GM23338 (cell line): ENCODE results near the gene VSTM2B. TPM values are rescaled to one million over a fixed set of nuclear protein-coding genes. Genes with fewer than 3 reads are reported as not detected.

Experiments used
- ATAC-seq: fragments of 200-7000 bp; cut with Tn5 transposase; 3 replicates; pipeline ENCODE4 v1.9.1; 2020
- DNase-seq: peaks from one replicate; pipeline ENCODE4 v3.0.0-alpha.2; 2015; ENCODE audit warnings: low spot score
- H2AFZ ChIP-seq: fragments of 200-600 bp; sonication (generic); 2 replicates; pipeline ENCODE4 v1.8.0; 2016; ENCODE audit warnings: antibody characterized with exemption, mild to moderate bottlenecking, moderate library complexity
- H3F3A ChIP-seq: fragments of 200-600 bp; sonication (generic); replicated peaks from 2 replicates; pipeline ENCODE4 v1.8.0; 2017; ENCODE audit warnings: antibody characterized with exemption, mixed run types, low read depth
- H3K27ac ChIP-seq: fragments of 200-600 bp; sonication (generic); 2 replicates; pipeline ENCODE4 v1.6.1; 2016; ENCODE audit warnings: low read depth
- H3K27me3 ChIP-seq: fragments of 200-600 bp; sonication (generic); 2 replicates; pipeline ENCODE4 v1.8.0; 2016; ENCODE audit warnings: mild to moderate bottlenecking, mixed run types, moderate library complexity; ENCODE audit not compliant: insufficient read depth
- H3K36me3 ChIP-seq: fragments of 200-600 bp; sonication (generic); 2 replicates; pipeline ENCODE4 v1.8.0; 2016; ENCODE audit warnings: mild to moderate bottlenecking; ENCODE audit not compliant: insufficient read depth
- H3K4me1 ChIP-seq: fragments of 200-600 bp; sonication (generic); 2 replicates; pipeline ENCODE4 v1.8.0; 2016; ENCODE audit warnings: mild to moderate bottlenecking, moderate library complexity; ENCODE audit not compliant: insufficient read depth
- H3K4me2 ChIP-seq: fragments of 200-600 bp; sonication (generic); 2 replicates; pipeline ENCODE4 v1.7.1; 2017; ENCODE audit warnings: mixed run types
- H3K4me3 ChIP-seq: fragments of 200-600 bp; sonication (generic); 2 replicates; pipeline ENCODE4 v1.6.1; 2016; ENCODE audit warnings: mixed run types
- H3K79me2 ChIP-seq: fragments of 200-600 bp; sonication (generic); replicated peaks from 2 replicates; pipeline ENCODE4 v1.8.0; 2017; ENCODE audit warnings: mild to moderate bottlenecking; ENCODE audit not compliant: insufficient read depth
- H3K9me2 ChIP-seq: fragments of 200-600 bp; sonication (generic); 2 replicates; pipeline ENCODE4 v1.8.0; 2017; ENCODE audit not compliant: insufficient read depth
- H4K20me1 ChIP-seq: fragments of 200-600 bp; sonication (generic); replicated peaks from 2 replicates; pipeline ENCODE4 v1.8.0; 2017; ENCODE audit warnings: mild to moderate bottlenecking; ENCODE audit not compliant: insufficient read depth
- H3K27ac Mint-ChIP-seq: 2 replicates; pipeline ENCODE4 v1.8.0; 2020; ENCODE audit warnings: inconsistent platforms, mild to moderate bottlenecking, moderate library complexity, mixed read lengths
- H3K27me3 Mint-ChIP-seq: 3 replicates; pipeline ENCODE4 v1.8.0; 2022; ENCODE audit warnings: low read depth, mild to moderate bottlenecking, moderate library complexity, mixed read lengths, inconsistent platforms; ENCODE audit not compliant: insufficient read depth, poor library complexity
- H3K36me3 Mint-ChIP-seq: 3 replicates; pipeline ENCODE4 v1.8.0; 2021; ENCODE audit warnings: low read depth, mild to moderate bottlenecking, inconsistent platforms, moderate library complexity, mixed read lengths
- H3K4me1 Mint-ChIP-seq: 3 replicates; pipeline ENCODE4 v1.8.0; 2020; ENCODE audit warnings: mild to moderate bottlenecking, inconsistent platforms, mixed read lengths
- H3K4me3 Mint-ChIP-seq: 3 replicates; pipeline ENCODE4 v1.8.0; 2021; ENCODE audit warnings: moderate library complexity, mild to moderate bottlenecking, inconsistent platforms, mixed read lengths
- H3K9me3 Mint-ChIP-seq: 3 replicates; pipeline ENCODE4 v1.8.0; 2020; ENCODE audit warnings: moderate library complexity, mild to moderate bottlenecking, inconsistent platforms, mixed read lengths
- CREB1 ChIP-seq: fragments of 250-450 bp; sonication (Bioruptor Pico); IDR thresholded peaks from 2 replicates; pipeline ENCODE4 v1.5.0; 2020; ENCODE audit warnings: low read depth, mild to moderate bottlenecking, moderate library complexity
- CTCF ChIP-seq, 2 experiments: fragments of 200-600 bp in 1 of 2; sonication (generic) in 1 of 2; conservative IDR thresholded peaks; 2 replicates each; pipeline versions ENCODE4 v1.5.1 to v1.6.1; 2016 to 2017; ENCODE audit warnings: antibody characterized with exemption in 2 of 2, low read depth in 2 of 2, mild to moderate bottlenecking in 2 of 2, moderate library complexity in 1 of 2
- ETS1 ChIP-seq: IDR thresholded peaks from 2 replicates; pipeline ENCODE4 v1.6.1; 2016; ENCODE audit warnings: antibody characterized with exemption
- EZH2 ChIP-seq: fragments of 200-600 bp; sonication (generic); IDR thresholded peaks from one replicate; pipeline ENCODE4 v1.8.0; 2017; ENCODE audit warnings: antibody characterized with exemption, mild to moderate bottlenecking, low read depth; ENCODE audit not compliant: unreplicated experiment
- EZH2phosphoT487 ChIP-seq: fragments of 200-600 bp; sonication (generic); IDR thresholded peaks from one replicate; pipeline ENCODE4 v1.8.1; 2018; ENCODE audit warnings: antibody characterized with exemption; ENCODE audit not compliant: unreplicated experiment
- JUNB ChIP-seq: IDR thresholded peaks from one replicate; pipeline ENCODE4 v1.6.1; 2016; ENCODE audit warnings: antibody characterized with exemption; ENCODE audit not compliant: unreplicated experiment
- NANOG ChIP-seq: IDR thresholded peaks from 2 replicates; pipeline ENCODE4 v1.6.1; 2016; ENCODE audit warnings: antibody characterized with exemption, borderline replicate concordance
- POLR2AphosphoS5 ChIP-seq: IDR thresholded peaks from 2 replicates; pipeline ENCODE4 v1.6.1; 2016; ENCODE audit warnings: antibody characterized with exemption, low read depth
- REST ChIP-seq: IDR thresholded peaks from one replicate; pipeline ENCODE4 v1.6.1; 2018; ENCODE audit warnings: antibody characterized with exemption; ENCODE audit not compliant: unreplicated experiment
- STAT1 ChIP-seq: IDR thresholded peaks from one replicate; pipeline ENCODE4 v1.6.1; 2016; ENCODE audit warnings: antibody characterized with exemption; ENCODE audit not compliant: unreplicated experiment
- ZNF114 ChIP-seq: fragments of 250-450 bp; sonication (Bioruptor Pico); IDR thresholded peaks from 2 replicates; pipeline ENCODE4 v1.5.0; 2020; ENCODE audit warnings: mild to moderate bottlenecking, moderate library complexity
- ZNF331 ChIP-seq: fragments of 250-450 bp; sonication (Bioruptor Pico); IDR thresholded peaks from 2 replicates; pipeline ENCODE4 v1.5.0; 2020; ENCODE audit warnings: low read depth, mild to moderate bottlenecking, moderate library complexity
- ZNF462 ChIP-seq: fragments of 250-450 bp; sonication (Bioruptor Pico); IDR thresholded peaks from 2 replicates; pipeline ENCODE4 v1.5.0; 2020; ENCODE audit warnings: mild to moderate bottlenecking, moderate library complexity
- polyA plus RNA-seq: library from polyadenylated mRNA; unstranded; fragments of >200 nt; fragmentation: Nextera tagmentation; extraction: Ambion mirVana; gene quantifications from 2 replicates; pipeline ENCODE4 v1.2.1, GENCODE V29; 2016
- total RNA-seq: library from RNA; depleted of rRNA; stranded (reverse); fragments of >200 nt; shearing (Covaris generic); gene quantifications from 2 replicates; pipeline ENCODE4 v1.2.3, GENCODE V29; 2014

Gene VSTM2B
- total and polyA plus RNA-seq, 2 experiments from 2014 or later, result 1.2 to 1.8 TPM

- Mint-ChIP-seq H3K4me3 (no peak overlapping the region), H3K9me3 (peaks cover 4% of the 10 kb centered on the region), H3K27ac (no peak overlapping the region), H3K27me3 (peaks cover 8% of the 10 kb centered on the region), H3K36me3 (no peaks in the 10 kb centered on the region), H3K4me1 (peaks cover 23% of the 10 kb centered on the region)
- H3K4me3 ChIP-seq, result no peak overlapping the region
- H3K36me3 ChIP-seq, result no peaks in the 10 kb centered on the region
- H4K20me1 ChIP-seq, result no peaks in the 10 kb centered on the region
- no peak overlapping the region for H3K4me2 ChIP-seq
- TF ChIP-seq ZNF331 (CRISPR knock-in tag) (no peak), JUNB (no peak), ETS1 (no peak), STAT1 (no peak), CREB1 (CRISPR knock-in tag) (no peak), CTCF (conservative IDR thresholded peaks at IDR 0.05; ENCODE audit: low read depth in 2 of 2) (no peak), REST (no peak), ZNF114 (CRISPR knock-in tag) (no peak), EZH2 (no peak), ZNF462 (CRISPR knock-in tag) (no peak), POLR2AphosphoS5 (no peak), NANOG (no peak), EZH2phosphoT487 (no peak)
- H2AFZ ChIP-seq, result no peak overlapping the region
- peaks cover 11% of the 10 kb centered on the region; the same call in 1 of the 2 replicates for H3K4me1 ChIP-seq
- no peaks in the 10 kb centered on the region for H3F3A ChIP-seq
- DNase-seq (no peak), ATAC-seq (no peak)
- H3K27me3 ChIP-seq, result no peaks in the 10 kb centered on the region
- no peaks in the 10 kb centered on the region for H3K9me2 ChIP-seq
- H3K79me2 ChIP-seq, result no peaks in the 10 kb centered on the region
- no peak overlapping the region for H3K27ac ChIP-seq
Observed at GRCh38 chr19:29579308-29579910, 53.6 kb downstream of the VSTM2B start.
